HCT116 (cell line): ENCODE data around the gene CASP8. TPM values are rescaled to one million over a fixed set of nuclear protein-coding genes. Genes with fewer than 3 reads are reported as not detected.

Experiments
- ATAC-seq: fragments of 200-7000 bp; cut with Tn5 transposase; 2 replicates; pipeline ENCODE4 v1.9.1; 2020; ENCODE audit warnings: mild to moderate bottlenecking, moderate library complexity
- BruUV-seq: library from RNA; stranded (reverse); fragments of 400-500 nt; replicated peaks from 2 replicates; lab custom pipeline; 2021; lab: Mats Ljungman, UMichigan
- CTCF ChIA-PET: fragments of 300-600 bp; sonication (Branson Sonifier 250); formaldehyde crosslinking; loops from one replicate; lab custom pipeline; 2021; ENCODE audit warnings: antibody characterized with exemption; lab: Charles Lee
- POLR2A ChIA-PET: fragments of 300-600, 350-600 bp; sonication (Branson Sonifier 250); formaldehyde crosslinking; loops from one replicate; lab custom pipeline; 2021; ENCODE audit warnings: antibody characterized with exemption; lab: Charles Lee
- RAD21 ChIA-PET, 2 experiments: fragments of 300-600 bp; sonication (Branson Sonifier 250); formaldehyde crosslinking; loops; one replicate each; lab custom pipeline; 2023; ENCODE audit warnings: low total read pairs in 2 of 2; ENCODE audit not compliant: uncharacterized antibody in 2 of 2, unreplicated experiment in 2 of 2, low non-redundant PET in 1 of 2; lab: Charles Lee
- DNase-seq: peaks from one replicate; pipeline ENCODE4 v3.0.0-alpha.2; 2010; ENCODE audit warnings: low read depth, low spot score
- H2AFZ ChIP-seq: fragments of 200-600 bp; shearing (Covaris generic), sonication (generic); 2 replicates; pipeline ENCODE4 v1.6.1; 2017; ENCODE audit warnings: low read depth, mixed run types, mixed read lengths, antibody characterized with exemption, low read length; ENCODE audit not compliant: poor library complexity, severe bottlenecking
- H3K27ac ChIP-seq: 2 replicates; pipeline ENCODE4 v1.5.1; 2012; ENCODE audit warnings: low read depth, low read length
- H3K27me3 ChIP-seq: fragments of 200-600 bp; sonication (generic); 2 replicates; pipeline ENCODE4 v1.6.1; 2016; ENCODE audit warnings: mixed run types, low read length, mixed read lengths; ENCODE audit not compliant: insufficient read depth
- H3K36me3 ChIP-seq, 2 experiments: fragments of 200-500 bp in 1 of 2; fragments of 200-600 bp in 1 of 2; sonication (Bioruptor generic) in 1 of 2; sonication (generic) in 1 of 2; 2 replicates each; pipeline versions ENCODE4 v1.5.1 to v1.6.1; 2014 to 2016; ENCODE audit warnings: low read length in 2 of 2, inconsistent platforms in 1 of 2, mixed read lengths in 1 of 2, mixed run types in 1 of 2; ENCODE audit not compliant: insufficient read depth in 2 of 2, control insufficient read depth in 1 of 2
- H3K4me1 ChIP-seq, 2 experiments: fragments of 200-600 bp in 1 of 2; sonication (generic) in 1 of 2; 2 replicates each; pipeline versions ENCODE4 v1.5.1 to v1.6.1; 2012 to 2017; ENCODE audit warnings: low read length in 2 of 2, inconsistent platforms in 1 of 2, mild to moderate bottlenecking in 1 of 2, mixed read lengths in 1 of 2, mixed run types in 1 of 2, moderate library complexity in 1 of 2; ENCODE audit not compliant: insufficient read depth in 2 of 2, control insufficient read depth in 1 of 2
- H3K4me2 ChIP-seq: fragments of 200-600 bp; sonication (generic); 2 replicates; pipeline ENCODE4 v1.6.1; 2017; ENCODE audit warnings: mixed run types, low read length, mixed read lengths
- H3K4me3 ChIP-seq, 2 experiments: fragments of 200-600 bp in 1 of 2; sonication (generic) in 1 of 2; replicated peaks in 1 of 2; 2 replicates each; pipeline ENCODE4 v1.5.1; 2011 to 2016; ENCODE audit warnings: low read length in 2 of 2, control low read depth in 1 of 2, low read depth in 1 of 2, mild to moderate bottlenecking in 1 of 2, mixed read lengths in 1 of 2, mixed run types in 1 of 2
- H3K79me2 ChIP-seq: fragments of 200-600 bp; sonication (generic); 2 replicates; pipeline ENCODE4 v1.6.1; 2017; ENCODE audit warnings: mild to moderate bottlenecking, mixed run types, low read length, moderate library complexity, mixed read lengths; ENCODE audit not compliant: insufficient read depth
- H3K9ac ChIP-seq: fragments of 200-600 bp; sonication (generic); 2 replicates; pipeline ENCODE4 v1.6.1; 2016; ENCODE audit warnings: low read length, mixed read lengths
- H3K9me2 ChIP-seq: fragments of 200-600 bp; sonication (generic), shearing (Covaris generic); 2 replicates; pipeline ENCODE4 v1.6.1; 2017; ENCODE audit warnings: mixed run types, mild to moderate bottlenecking, moderate library complexity; ENCODE audit not compliant: insufficient read depth
- H3K9me3 ChIP-seq, 2 experiments: fragments of 200-500 bp in 1 of 2; fragments of 200-600 bp in 1 of 2; sonication (Bioruptor generic) in 1 of 2; sonication (generic) in 1 of 2; 2 replicates each; pipeline ENCODE4 v1.6.1; 2014 to 2017; ENCODE audit warnings: low read length in 2 of 2, mixed read lengths in 2 of 2, inconsistent platforms in 1 of 2, low read depth in 1 of 2, mild to moderate bottlenecking in 1 of 2, mixed run types in 1 of 2, moderate library complexity in 1 of 2; ENCODE audit not compliant: control insufficient read depth in 1 of 2, insufficient read depth in 1 of 2
- H4K20me1 ChIP-seq: fragments of 200-600 bp; sonication (generic), shearing (Covaris generic); 2 replicates; pipeline ENCODE4 v1.6.1; 2017; ENCODE audit warnings: mixed run types, mild to moderate bottlenecking, moderate library complexity; ENCODE audit not compliant: insufficient read depth
- ATF3 ChIP-seq: IDR thresholded peaks from 2 replicates; pipeline ENCODE4 v1.6.1; 2012
- CBX3 ChIP-seq: IDR thresholded peaks from 2 replicates; pipeline ENCODE4 v1.6.1; 2012; ENCODE audit warnings: low read depth
- EZH2phosphoT487 ChIP-seq: fragments of 200-600 bp; IDR thresholded peaks from 2 replicates; pipeline ENCODE4 v1.6.1; 2018; ENCODE audit warnings: antibody characterized with exemption, borderline replicate concordance
- FOSL1 ChIP-seq: IDR thresholded peaks from 2 replicates; pipeline ENCODE4 v1.6.1; 2012; ENCODE audit warnings: low read depth
- JUND ChIP-seq: IDR thresholded peaks from 2 replicates; pipeline ENCODE4 v1.6.1; 2012
- MAX ChIP-seq: IDR thresholded peaks from 2 replicates; pipeline ENCODE4 v1.6.1; 2012
- POLR2A ChIP-seq: IDR thresholded peaks from 2 replicates; pipeline ENCODE4 v1.7.0; 2011; ENCODE audit warnings: borderline replicate concordance; ENCODE audit not compliant: insufficient read depth, insufficient read length; ENCODE audit errors: extremely low read depth
- POLR2AphosphoS5 ChIP-seq: IDR thresholded peaks from 2 replicates; pipeline ENCODE4 v1.6.1; 2011; ENCODE audit warnings: mild to moderate bottlenecking, low read depth, low read length, moderate library complexity
- RAD21 ChIP-seq: IDR thresholded peaks from 2 replicates; pipeline ENCODE4 v1.6.1; 2012; ENCODE audit warnings: low read depth, mild to moderate bottlenecking
- REST ChIP-seq: IDR thresholded peaks from 2 replicates; pipeline ENCODE4 v1.6.1; 2012; ENCODE audit warnings: low read depth
- SIN3A ChIP-seq: IDR thresholded peaks from 2 replicates; pipeline ENCODE4 v1.6.1; 2012; ENCODE audit warnings: low read depth
- SP1 ChIP-seq: IDR thresholded peaks from 2 replicates; pipeline ENCODE4 v1.6.1; 2012; ENCODE audit warnings: low read depth
- ZBTB33 ChIP-seq: IDR thresholded peaks from 2 replicates; pipeline ENCODE4 v1.6.1; 2011; ENCODE audit warnings: mild to moderate bottlenecking, low read length, moderate library complexity; ENCODE audit not compliant: insufficient replicate concordance; ENCODE audit errors: extremely low read depth
- ZNF274 ChIP-seq: fragments of 200-500 bp; sonication (Bioruptor generic); IDR thresholded peaks from 2 replicates; pipeline ENCODE4 v1.6.1; 2014; ENCODE audit warnings: mild to moderate bottlenecking, low read depth, low read length, inconsistent platforms
- intact Hi-C: fragments of 100-400 bp; cut with micrococcal nuclease; formaldehyde crosslinking; loops from 2 replicates; pipeline ENCODE4 v1.10.0; 2022
- total RNA-seq: library from RNA; stranded (reverse); gene quantifications from one replicate; pipeline ENCODE4 v1.2.1, GENCODE V29; 2021; ENCODE audit not compliant: unreplicated experiment
- TF ChIP-seq, protein P1 (sequence below), 3 experiments: fragments of 200-600 bp in 1 of 3; sonication (generic) in 1 of 3; IDR thresholded peaks in 2 of 3; conservative IDR thresholded peaks in 1 of 3; 2 replicates each; pipeline ENCODE4 v1.5.1; 2012 to 2017; ENCODE audit warnings: low read depth in 2 of 3, low read length in 2 of 3, antibody characterized with exemption in 1 of 3, borderline replicate concordance in 1 of 3, control low read depth in 1 of 3, mild to moderate bottlenecking in 1 of 3, mixed read lengths in 1 of 3, mixed run types in 1 of 3, moderate library complexity in 1 of 3; ENCODE audit not compliant: insufficient read depth in 1 of 3

Gene CASP8
- total RNA-seq, 1 experiment from 2014 or later: 29.6 TPM

- ATAC-seq (no peak), DNase-seq (no peak)
- CTCF ChIA-PET: no interaction called here
These were observed 9.4 kb downstream of the CASP8 start for GRCh38 chr2:201269764-201270163.

More at GRCh38 chr2:201269764-201270163, 9.4 kb downstream of the CASP8 start:
- TF ChIP-seq POLR2AphosphoS5 (no peak), JUND (no peak), FOSL1 (no peak), EZH2phosphoT487 (no peak), POLR2A (no peak), ZBTB33 (no peak), SIN3A (no peak), MAX (no peak), ATF3 (no peak), REST (no peak), CBX3 (no peak), RAD21 (no peak), ZNF274 (no peak), SP1 (no peak)
- TF ChIP-seq, protein P1, sequence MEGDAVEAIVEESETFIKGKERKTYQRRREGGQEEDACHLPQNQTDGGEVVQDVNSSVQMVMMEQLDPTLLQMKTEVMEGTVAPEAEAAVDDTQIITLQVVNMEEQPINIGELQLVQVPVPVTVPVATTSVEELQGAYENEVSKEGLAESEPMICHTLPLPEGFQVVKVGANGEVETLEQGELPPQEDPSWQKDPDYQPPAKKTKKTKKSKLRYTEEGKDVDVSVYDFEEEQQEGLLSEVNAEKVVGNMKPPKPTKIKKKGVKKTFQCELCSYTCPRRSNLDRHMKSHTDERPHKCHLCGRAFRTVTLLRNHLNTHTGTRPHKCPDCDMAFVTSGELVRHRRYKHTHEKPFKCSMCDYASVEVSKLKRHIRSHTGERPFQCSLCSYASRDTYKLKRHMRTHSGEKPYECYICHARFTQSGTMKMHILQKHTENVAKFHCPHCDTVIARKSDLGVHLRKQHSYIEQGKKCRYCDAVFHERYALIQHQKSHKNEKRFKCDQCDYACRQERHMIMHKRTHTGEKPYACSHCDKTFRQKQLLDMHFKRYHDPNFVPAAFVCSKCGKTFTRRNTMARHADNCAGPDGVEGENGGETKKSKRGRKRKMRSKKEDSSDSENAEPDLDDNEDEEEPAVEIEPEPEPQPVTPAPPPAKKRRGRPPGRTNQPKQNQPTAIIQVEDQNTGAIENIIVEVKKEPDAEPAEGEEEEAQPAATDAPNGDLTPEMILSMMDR (IDR thresholded peaks at IDR 0.05 in 2 of 3, conservative IDR thresholded peaks at IDR 0.05 in 1 of 3; ENCODE audit: borderline replicate concordance in 1 of 3, insufficient read depth in 1 of 3, low read depth in 2 of 3, low read length in 2 of 3): no peak
- Histone ChIP-seq H3K36me3 (peaks cover 9 to 10% of the 10 kb centered on the region in 2 experiments; a peak in 1 of 4 replicates), H3K4me2 (no peak overlapping the region), H4K20me1 (no peaks in the 10 kb centered on the region), H2AFZ (no peak overlapping the region), H3K27me3 (no peaks in the 10 kb centered on the region), H3K9me3 (no peaks in the 10 kb centered on the region), H3K9me2 (no peaks in the 10 kb centered on the region), H3K4me3 (no peak overlapping the region), H3K4me1 (no peaks in the 10 kb centered on the region), H3K79me2 (peaks cover 6% of the 10 kb centered on the region), H3K27ac (no peak overlapping the region), H3K9ac (no peak overlapping the region)
- no TSS peak for BruUV-seq
- intact Hi-C loops: no loop called here
- RAD21 ChIA-PET: no interaction called here
- POLR2A ChIA-PET: no interaction called here
